Measurements from ENCODE around the gene CD69.

CD69 gene

DNA sequence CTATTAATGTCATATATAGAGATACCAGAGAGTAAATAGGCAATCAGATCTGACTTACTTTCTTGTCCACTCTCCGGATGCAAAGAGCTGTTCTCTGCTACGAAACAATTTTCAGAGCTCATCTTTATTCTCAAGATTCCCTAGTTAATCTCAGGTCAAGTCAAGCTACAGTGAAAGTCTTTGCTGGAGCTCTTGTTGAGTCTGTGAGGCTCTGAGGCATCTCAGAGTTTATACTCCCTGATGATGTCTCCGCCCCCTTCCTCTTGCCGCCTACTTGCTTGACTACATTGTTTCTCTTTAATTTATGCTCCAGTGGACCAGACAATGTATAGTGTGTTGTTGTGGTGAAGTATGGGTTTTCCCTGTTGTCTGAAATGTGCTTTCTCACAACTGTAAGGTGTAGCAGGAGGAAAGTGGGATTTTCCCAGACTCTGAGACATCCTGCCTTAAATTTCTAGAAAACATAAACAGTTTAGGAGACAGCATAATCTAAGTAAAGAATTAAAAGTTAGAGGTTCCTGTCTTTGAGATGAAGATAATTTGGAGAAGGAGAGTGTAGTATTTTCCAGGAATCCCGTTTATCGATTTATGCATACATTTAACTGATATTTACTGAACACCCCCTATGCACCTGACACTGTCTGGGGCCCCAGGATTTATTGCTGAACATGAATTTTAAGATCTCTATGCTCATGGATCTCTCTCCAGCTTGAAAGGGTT lies at the start of gene CD69:
Gene CD69 (minus strand): TSS at position 203 of the 720 bp plus-strand sequence. CDS start 81 bp downstream, at position 122.
- Histone ChIP-seq H3K36me3 (ENCODE audit: low read length) (no peaks in the 10 kb centered on the region), H3K9me2 (replicated peaks; ENCODE audit: insufficient read depth, low read length) (no peaks in the 10 kb centered on the region), H3K27ac (ENCODE audit: low read depth, low read length) (no peak within 1 kb of the TSS), H4K20me1 (ENCODE audit: low read depth, low read length) (no peaks in the 10 kb centered on the region), H3F3A (ENCODE audit: insufficient read depth) (peaks cover 13% of the 10 kb centered on the region), H3K9me3 (ENCODE audit: insufficient read depth, low read length) (no peaks in the 10 kb centered on the region), H3K9ac (ENCODE audit: low read length) (no peak within 1 kb of the TSS), H3K4me2 (ENCODE audit: low read depth, low read length, poor library complexity, severe bottlenecking) (peak within 1 kb of the TSS; percentile 51), H3K27me3 (ENCODE audit: low read length) (no peaks in the 10 kb centered on the region), H3K4me3 (ENCODE audit: insufficient read depth, low read length, poor library complexity, severe bottlenecking) (peak within 1 kb of the TSS; percentile 13), H2AFZ (ENCODE audit: low read depth, low read length, severe bottlenecking) (no peak within 1 kb of the TSS), H3K79me2 (ENCODE audit: insufficient read depth, low read length) (no peaks in the 10 kb centered on the region)
- TF ChIP-seq, protein P1, sequence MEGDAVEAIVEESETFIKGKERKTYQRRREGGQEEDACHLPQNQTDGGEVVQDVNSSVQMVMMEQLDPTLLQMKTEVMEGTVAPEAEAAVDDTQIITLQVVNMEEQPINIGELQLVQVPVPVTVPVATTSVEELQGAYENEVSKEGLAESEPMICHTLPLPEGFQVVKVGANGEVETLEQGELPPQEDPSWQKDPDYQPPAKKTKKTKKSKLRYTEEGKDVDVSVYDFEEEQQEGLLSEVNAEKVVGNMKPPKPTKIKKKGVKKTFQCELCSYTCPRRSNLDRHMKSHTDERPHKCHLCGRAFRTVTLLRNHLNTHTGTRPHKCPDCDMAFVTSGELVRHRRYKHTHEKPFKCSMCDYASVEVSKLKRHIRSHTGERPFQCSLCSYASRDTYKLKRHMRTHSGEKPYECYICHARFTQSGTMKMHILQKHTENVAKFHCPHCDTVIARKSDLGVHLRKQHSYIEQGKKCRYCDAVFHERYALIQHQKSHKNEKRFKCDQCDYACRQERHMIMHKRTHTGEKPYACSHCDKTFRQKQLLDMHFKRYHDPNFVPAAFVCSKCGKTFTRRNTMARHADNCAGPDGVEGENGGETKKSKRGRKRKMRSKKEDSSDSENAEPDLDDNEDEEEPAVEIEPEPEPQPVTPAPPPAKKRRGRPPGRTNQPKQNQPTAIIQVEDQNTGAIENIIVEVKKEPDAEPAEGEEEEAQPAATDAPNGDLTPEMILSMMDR (IDR thresholded peaks at IDR 0.05; ENCODE audit: insufficient read depth, low read length, poor library complexity, severe bottlenecking): no peak
- TF ChIP-seq EZH2phosphoT487 (conservative IDR thresholded peaks at IDR 0.05; ENCODE audit: low read length): no peak

DNA sequence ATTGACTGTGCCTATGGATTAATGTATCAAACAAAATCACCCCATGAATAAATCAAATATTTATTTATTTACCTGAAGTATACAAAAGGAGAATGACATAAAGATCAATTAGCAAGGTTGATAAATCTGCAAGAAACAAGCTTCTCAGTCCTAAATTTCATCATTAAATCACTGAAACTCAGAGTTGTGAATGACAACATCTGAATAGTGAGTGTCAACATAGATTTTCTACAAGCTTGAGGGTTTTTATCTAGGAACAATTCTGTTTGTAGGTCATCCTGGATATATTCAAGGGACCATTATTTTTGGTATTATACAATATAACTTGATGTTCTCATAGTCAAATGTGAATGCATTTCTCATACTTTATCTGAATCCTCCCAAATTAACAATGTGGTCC lies 49.2 kb upstream of the CD69 start:
- Histone ChIP-seq H3K9me3 (ENCODE audit: insufficient read depth, low read length) (no peaks in the 10 kb centered on the region), H3K9ac (ENCODE audit: low read length) (no peak overlapping the region), H2AFZ (ENCODE audit: low read depth, low read length, severe bottlenecking) (no peak overlapping the region), H3K36me3 (ENCODE audit: low read length) (no peaks in the 10 kb centered on the region), H4K20me1 (ENCODE audit: low read depth, low read length) (no peaks in the 10 kb centered on the region), H3F3A (ENCODE audit: insufficient read depth) (no peaks in the 10 kb centered on the region), H3K27ac (ENCODE audit: low read depth, low read length) (no peak overlapping the region), H3K4me3 (ENCODE audit: insufficient read depth, low read length, poor library complexity, severe bottlenecking) (no peak overlapping the region), H3K4me2 (ENCODE audit: low read depth, low read length, poor library complexity, severe bottlenecking) (no peak overlapping the region), H3K79me2 (ENCODE audit: insufficient read depth, low read length) (no peaks in the 10 kb centered on the region), H3K27me3 (ENCODE audit: low read length) (no peaks in the 10 kb centered on the region), H3K9me2 (replicated peaks; ENCODE audit: insufficient read depth, low read length) (no peaks in the 10 kb centered on the region)
- TF ChIP-seq EZH2phosphoT487 (conservative IDR thresholded peaks at IDR 0.05; ENCODE audit: low read length): no peak
- TF ChIP-seq, protein P1 (IDR thresholded peaks at IDR 0.05; ENCODE audit: insufficient read depth, low read length, poor library complexity, severe bottlenecking): no peak

DNA sequence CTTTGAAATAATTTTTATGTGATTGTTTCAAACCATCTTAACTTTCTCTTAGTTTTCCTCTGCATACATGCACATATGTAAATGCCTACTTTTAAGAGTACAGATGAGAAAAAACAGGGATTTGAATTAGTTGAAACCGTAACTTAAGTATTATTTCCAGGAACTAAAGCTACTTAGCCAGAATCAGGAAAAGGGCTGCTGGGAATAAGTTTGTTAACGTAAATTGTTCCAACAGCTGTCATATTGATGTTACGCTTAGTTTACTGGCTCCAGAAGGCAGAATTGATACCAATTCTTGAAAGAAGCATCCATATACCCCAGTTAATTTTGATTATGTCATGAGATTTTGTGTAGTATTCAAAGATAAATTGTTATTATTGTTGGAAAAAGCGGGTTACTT lies 48.6 kb upstream of the CD69 start:
- Histone ChIP-seq H3K9me2 (replicated peaks; ENCODE audit: insufficient read depth, low read length) (no peaks in the 10 kb centered on the region), H3K27me3 (ENCODE audit: low read length) (no peaks in the 10 kb centered on the region), H3F3A (ENCODE audit: insufficient read depth) (no peaks in the 10 kb centered on the region), H3K4me3 (ENCODE audit: insufficient read depth, low read length, poor library complexity, severe bottlenecking) (no peak overlapping the region), H3K4me2 (ENCODE audit: low read depth, low read length, poor library complexity, severe bottlenecking) (no peak overlapping the region), H3K27ac (ENCODE audit: low read depth, low read length) (no peak overlapping the region), H3K9ac (ENCODE audit: low read length) (no peak overlapping the region), H3K9me3 (ENCODE audit: insufficient read depth, low read length) (no peaks in the 10 kb centered on the region), H2AFZ (ENCODE audit: low read depth, low read length, severe bottlenecking) (no peak overlapping the region), H4K20me1 (ENCODE audit: low read depth, low read length) (no peaks in the 10 kb centered on the region), H3K36me3 (ENCODE audit: low read length) (no peaks in the 10 kb centered on the region), H3K79me2 (ENCODE audit: insufficient read depth, low read length) (no peaks in the 10 kb centered on the region)
- TF ChIP-seq EZH2phosphoT487 (conservative IDR thresholded peaks at IDR 0.05; ENCODE audit: low read length): no peak
- TF ChIP-seq, protein P1 (IDR thresholded peaks at IDR 0.05; ENCODE audit: insufficient read depth, low read length, poor library complexity, severe bottlenecking): no peak

Measured in SU-DHL-6 (cell line).